HEK293T (cell line): Measurements from ENCODE around the gene KMT2B.

Experiments
- CTCF ChIA-PET: fragments of 350-600 bp; formaldehyde crosslinking; extraction: SDS; loops from one replicate; lab custom pipeline; 2021; ENCODE audit warnings: antibody characterized with exemption, inconsistent platforms; lab: Yijun Ruan, JAX
- POLR2A ChIA-PET: fragments of 350-600 bp; formaldehyde crosslinking; extraction: SDS; loops from one replicate; lab custom pipeline; 2020; ENCODE audit warnings: antibody characterized with exemption, inconsistent platforms; lab: Yijun Ruan, JAX
- DNase-seq: peaks from one replicate; pipeline ENCODE4 v3.0.0; 2012; ENCODE audit warnings: mixed read lengths; ENCODE audit errors: extremely low spot score
- ARNT ChIP-seq: fragments of 450-650 bp; IDR thresholded peaks from 2 replicates; pipeline ENCODE4 v1.6.1; 2017; ENCODE audit warnings: mild to moderate bottlenecking
- BHLHE40 ChIP-seq: fragments of 450-650 bp; IDR thresholded peaks from 2 replicates; pipeline ENCODE4 v1.6.1; 2016; ENCODE audit warnings: mild to moderate bottlenecking, moderate library complexity, borderline replicate concordance
- CTBP1 ChIP-seq: fragments of 450-650 bp; IDR thresholded peaks from 2 replicates; pipeline ENCODE4 v1.6.1; 2016; ENCODE audit warnings: borderline replicate concordance
- ELF4 ChIP-seq: fragments of 450-650 bp; IDR thresholded peaks from 2 replicates; pipeline ENCODE4 v1.6.1; 2017; ENCODE audit warnings: antibody characterized with exemption
- FOXA1 ChIP-seq: fragments of 450-650 bp; IDR thresholded peaks from 2 replicates; pipeline ENCODE4 v1.6.1; 2016; ENCODE audit warnings: mild to moderate bottlenecking
- FOXK2 ChIP-seq: fragments of 450-650 bp; IDR thresholded peaks from 2 replicates; pipeline ENCODE4 v1.6.1; 2016; ENCODE audit warnings: mild to moderate bottlenecking
- FOXM1 ChIP-seq: fragments of 450-650 bp; IDR thresholded peaks from 2 replicates; pipeline ENCODE4 v1.6.1; 2017; ENCODE audit warnings: mild to moderate bottlenecking, borderline replicate concordance
- HDGF ChIP-seq: fragments of 450-650 bp; IDR thresholded peaks from 2 replicates; pipeline ENCODE4 v1.6.1; 2017; ENCODE audit warnings: antibody characterized with exemption, borderline replicate concordance
- L3MBTL2 ChIP-seq: fragments of 450-650 bp; conservative IDR thresholded peaks from 2 replicates; pipeline ENCODE4 v1.6.1; 2016; ENCODE audit warnings: mild to moderate bottlenecking
- LEF1 ChIP-seq: fragments of 450-650 bp; IDR thresholded peaks from 2 replicates; pipeline ENCODE4 v1.6.1; 2017; ENCODE audit warnings: mild to moderate bottlenecking, borderline replicate concordance
- NFRKB ChIP-seq: fragments of 450-650 bp; IDR thresholded peaks from 2 replicates; pipeline ENCODE4 v1.6.1; 2016; ENCODE audit warnings: mild to moderate bottlenecking, moderate library complexity
- PKNOX1 ChIP-seq: fragments of 450-650 bp; IDR thresholded peaks from 2 replicates; pipeline ENCODE4 v1.6.1; 2016
- SP1 ChIP-seq: fragments of 450-650 bp; IDR thresholded peaks from 2 replicates; pipeline ENCODE4 v1.6.1; 2017
- SUZ12 ChIP-seq: fragments of 450-650 bp; IDR thresholded peaks from 2 replicates; pipeline ENCODE4 v1.6.1; 2016; ENCODE audit warnings: mild to moderate bottlenecking
- TARDBP ChIP-seq: fragments of 450-650 bp; IDR thresholded peaks from 2 replicates; pipeline ENCODE4 v1.6.1; 2016
- ZNF384 ChIP-seq: fragments of 450-650 bp; IDR thresholded peaks from 2 replicates; pipeline ENCODE4 v1.6.1; 2016

KMT2B gene

GRCh38 chr19:35736913-35737886 lies 19.4 kb downstream of the KMT2B start:
- CTCF ChIA-PET: interaction anchor here (0.6 to 0.8 kb wide), 2 partner anchors 82 to 593 kb away, joined by 3 to 6 read pairs; no protein-coding TSS in a partner anchor
- POLR2A ChIA-PET: interaction anchor here (1.9 kb wide), 1 partner anchor 11 kb away, joined by 10 read pairs; the partner anchor contains the start of gene LIN37
- DNase-seq: no peak
- no peak for TF ChIP-seq NFRKB
- no peak for TF ChIP-seq PKNOX1
- no peak for TF ChIP-seq L3MBTL2
- no peak for TF ChIP-seq SUZ12
- no peak for TF ChIP-seq FOXK2
- TF ChIP-seq BHLHE40: no peak
- TF ChIP-seq FOXA1: no peak
- TF ChIP-seq ELF4: no peak
- TF ChIP-seq HDGF: no peak
- TF ChIP-seq ZNF384: no peak
- TF ChIP-seq TARDBP: no peak
- no peak for TF ChIP-seq SP1
- TF ChIP-seq FOXM1: no peak
- TF ChIP-seq CTBP1: no peak
- TF ChIP-seq ARNT: no peak
- TF ChIP-seq LEF1: no peak

- no peak for TF ChIP-seq SP1
- no peak for TF ChIP-seq PKNOX1
- TF ChIP-seq ZNF384: no peak
- no peak for TF ChIP-seq HDGF
- no peak for TF ChIP-seq FOXA1
- no peak for TF ChIP-seq L3MBTL2
- no peak for TF ChIP-seq SUZ12
- TF ChIP-seq BHLHE40: no peak
- no peak for TF ChIP-seq FOXK2
- TF ChIP-seq FOXM1: no peak
- TF ChIP-seq TARDBP: no peak
- no peak for TF ChIP-seq ARNT
- no peak for TF ChIP-seq NFRKB
- no peak for TF ChIP-seq ELF4
- no peak for TF ChIP-seq LEF1
- DNase-seq: no peak
- ChIA-PET POLR2A (interaction anchor here (1.9 kb wide), 1 partner anchor 10 kb away, joined by 10 read pairs; the partner anchor contains the start of gene LIN37), CTCF (no interaction called here)
These were observed 20.5 kb downstream of the KMT2B start for GRCh38 chr19:35738021-35738886.

- ChIA-PET CTCF (no interaction called here), POLR2A (no interaction called here)
- DNase-seq: no peak
- TF ChIP-seq TARDBP: no peak
- no peak for TF ChIP-seq L3MBTL2
- TF ChIP-seq NFRKB: no peak
- no peak for TF ChIP-seq SUZ12
- no peak for TF ChIP-seq ELF4
- TF ChIP-seq CTBP1: no peak
- TF ChIP-seq ZNF384: no peak
- no peak for TF ChIP-seq LEF1
- no peak for TF ChIP-seq PKNOX1
- TF ChIP-seq FOXA1: no peak
- no peak for TF ChIP-seq HDGF
- no peak for TF ChIP-seq FOXK2
- no peak for TF ChIP-seq FOXM1
- TF ChIP-seq ARNT: no peak
- no peak for TF ChIP-seq SP1
- TF ChIP-seq BHLHE40: no peak
These were observed 21.1 kb downstream of the KMT2B start for GRCh38 chr19:35738887-35739229.

GRCh38 chr19:35739275-35740107 lies 21.7 kb downstream of the KMT2B start:
- ChIA-PET POLR2A (interaction anchor here (1.2 to 1.3 kb wide), 2 partner anchors 18 to 140 kb away, joined by 4 to 10 read pairs; no protein-coding TSS in a partner anchor), CTCF (no interaction called here)
- no peak for DNase-seq
- TF ChIP-seq ELF4: no peak
- TF ChIP-seq FOXM1: no peak
- no peak for TF ChIP-seq SP1
- TF ChIP-seq ZNF384: no peak
- no peak for TF ChIP-seq L3MBTL2
- no peak for TF ChIP-seq CTBP1
- no peak for TF ChIP-seq FOXK2
- TF ChIP-seq FOXA1: no peak
- no peak for TF ChIP-seq TARDBP
- TF ChIP-seq BHLHE40: no peak

GRCh38 chr19:35740108-35740422 lies 22.3 kb downstream of the KMT2B start:
- ChIA-PET POLR2A (interaction anchor here (0.6 to 1.3 kb wide), 15 partner anchors 9 to 160 kb away, joined by 3 to 10 read pairs (median 4); partner anchors contain the start of genes COX6B1, HSPB6 and NFKBID), CTCF (interaction anchor here (0.7 to 1.1 kb wide), 2 partner anchors 17 to 191 kb away, joined by 3 read pairs; no protein-coding TSS in a partner anchor)
- DNase-seq: no peak
- TF ChIP-seq FOXK2: no peak
- no peak for TF ChIP-seq L3MBTL2
- TF ChIP-seq ZNF384: no peak
- no peak for TF ChIP-seq SUZ12
- TF ChIP-seq FOXA1: no peak
- no peak for TF ChIP-seq ELF4
- no peak for TF ChIP-seq FOXM1
- no peak for TF ChIP-seq TARDBP
- TF ChIP-seq NFRKB: no peak
- TF ChIP-seq CTBP1: no peak
- no peak for TF ChIP-seq SP1
- TF ChIP-seq BHLHE40: no peak
- no peak for TF ChIP-seq ARNT
- no peak for TF ChIP-seq PKNOX1
- no peak for TF ChIP-seq HDGF
- TF ChIP-seq LEF1: no peak
